ENCODE results near the gene STARD3NL.
"Not testable (repeated sequence)": the region's sequence is repeated elsewhere in the genome, so short reads cannot be mapped to it uniquely, and the experiment has no call there.

The STARD3NL gene

GRCh38 chr7:38223306-38223705, 45.3 kb downstream of the STARD3NL start:
- DNase-seq = no peak

GRCh38 chr7:38224392-38224791, 46.3 kb downstream of the STARD3NL start:
- DNase-seq = no peak

- no peak for DNase-seq
Observed at GRCh38 chr7:38229386-38229785, 51.3 kb downstream of the STARD3NL start.

- DNase-seq = no peak
Observed at GRCh38 chr7:38229884-38230642, 52.0 kb downstream of the STARD3NL start.

- no peak for DNase-seq
Observed at GRCh38 chr7:38232502-38233366, 54.7 kb downstream of the STARD3NL start.

- DNase-seq = not testable (repeated sequence)
Observed at GRCh38 chr7:38234759-38235158, 56.7 kb downstream of the STARD3NL start.

GRCh38 chr7:38235606-38236005, 57.6 kb downstream of the STARD3NL start:
- no peak for DNase-seq

GRCh38 chr7:38239129-38239528, 61.1 kb downstream of the STARD3NL start:
- DNase-seq = not testable (repeated sequence)

- DNase-seq = no peak
Observed at GRCh38 chr7:38241071-38241470, 63.0 kb downstream of the STARD3NL start.

GRCh38 chr7:38242814-38243213, 64.8 kb downstream of the STARD3NL start:
- DNase-seq = no peak

GRCh38 chr7:38243345-38243744, 65.3 kb downstream of the STARD3NL start:
- DNase-seq = not testable (repeated sequence)

- no peak for DNase-seq
Observed at GRCh38 chr7:38244516-38244915, 66.5 kb downstream of the STARD3NL start.

GRCh38 chr7:38245409-38245977, 67.4 kb downstream of the STARD3NL start:
- DNase-seq = no peak

GRCh38 chr7:38248069-38248567, 70.1 kb downstream of the STARD3NL start:
- DNase-seq = no peak

GRCh38 chr7:38249849-38250248, 71.8 kb downstream of the STARD3NL start:
- DNase-seq = peak; percentile 35

- DNase-seq = no peak
Observed at GRCh38 chr7:38257350-38257677, 79.3 kb downstream of the STARD3NL start.

- not testable (repeated sequence) for DNase-seq
Observed at GRCh38 chr7:38259157-38259556, 81.1 kb downstream of the STARD3NL start.

- DNase-seq = not testable (repeated sequence)
Observed at GRCh38 chr7:38261601-38262000, 83.6 kb downstream of the STARD3NL start.

GRCh38 chr7:38262026-38262425, 84.0 kb downstream of the STARD3NL start:
- not testable (repeated sequence) for DNase-seq

- no peak for DNase-seq
Observed at GRCh38 chr7:38262545-38262944, 84.5 kb downstream of the STARD3NL start.

- DNase-seq = peak; percentile 23
Observed at GRCh38 chr7:38263274-38263673, 85.2 kb downstream of the STARD3NL start.

GRCh38 chr7:38264602-38265001, 86.6 kb downstream of the STARD3NL start:
- not testable (repeated sequence) for DNase-seq

- not testable (repeated sequence) for DNase-seq
Observed at GRCh38 chr7:38265958-38266357, 87.9 kb downstream of the STARD3NL start.

Measured in NCI-H69 (cell line).